ENCODE data around the gene GREM2.

The GREM2 gene

DNA sequence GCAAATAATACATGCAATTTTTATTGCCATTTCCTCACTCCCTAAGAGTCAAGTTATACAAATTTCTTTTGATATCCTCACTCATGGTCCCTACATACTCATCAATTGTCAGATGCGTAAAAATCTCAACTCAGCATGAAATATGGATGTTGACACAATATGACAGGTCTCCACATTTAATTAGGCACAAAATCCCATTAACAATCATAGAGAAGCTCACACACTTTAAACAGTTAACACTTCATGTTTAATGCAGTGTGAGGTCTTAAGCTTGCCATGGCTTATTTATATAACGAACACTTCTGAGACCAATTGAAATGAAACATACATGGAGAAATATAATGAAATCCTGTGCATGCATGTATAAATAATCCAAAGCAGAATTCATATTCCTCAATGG, 58.6 kb downstream of the GREM2 start:
- no peak for DNase-seq

DNA sequence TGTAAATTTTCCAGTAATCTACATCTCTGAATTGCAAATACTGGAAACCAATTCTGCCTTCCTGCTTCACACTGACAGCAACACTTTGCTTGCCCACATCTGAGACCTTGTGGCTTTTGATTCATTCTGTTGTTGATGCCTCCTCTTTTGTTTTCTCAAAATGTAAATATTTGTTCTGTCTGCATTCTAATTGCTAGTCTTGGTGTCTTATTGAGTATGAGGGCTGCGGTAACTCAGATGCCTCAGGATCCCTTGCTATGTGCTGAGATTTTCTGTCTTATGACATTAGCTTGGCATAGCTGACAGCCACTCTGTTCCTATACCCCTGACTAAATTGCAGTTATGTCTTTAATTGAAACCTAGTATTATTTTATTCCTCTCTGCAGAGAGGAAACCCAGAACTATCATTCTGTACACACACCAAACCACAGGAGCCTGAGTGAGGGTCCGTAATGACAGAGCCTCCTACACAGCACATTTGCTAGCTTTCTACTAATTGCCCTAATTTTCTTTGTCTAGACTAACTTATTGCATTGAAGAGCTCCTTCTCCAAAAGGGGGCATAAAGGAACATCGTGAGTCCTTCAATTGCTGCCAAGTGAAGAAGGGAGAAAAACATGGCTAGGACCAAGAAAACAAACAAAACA, 72.1 kb downstream of the GREM2 start:
- peak; percentile 13 for DNase-seq

DNA sequence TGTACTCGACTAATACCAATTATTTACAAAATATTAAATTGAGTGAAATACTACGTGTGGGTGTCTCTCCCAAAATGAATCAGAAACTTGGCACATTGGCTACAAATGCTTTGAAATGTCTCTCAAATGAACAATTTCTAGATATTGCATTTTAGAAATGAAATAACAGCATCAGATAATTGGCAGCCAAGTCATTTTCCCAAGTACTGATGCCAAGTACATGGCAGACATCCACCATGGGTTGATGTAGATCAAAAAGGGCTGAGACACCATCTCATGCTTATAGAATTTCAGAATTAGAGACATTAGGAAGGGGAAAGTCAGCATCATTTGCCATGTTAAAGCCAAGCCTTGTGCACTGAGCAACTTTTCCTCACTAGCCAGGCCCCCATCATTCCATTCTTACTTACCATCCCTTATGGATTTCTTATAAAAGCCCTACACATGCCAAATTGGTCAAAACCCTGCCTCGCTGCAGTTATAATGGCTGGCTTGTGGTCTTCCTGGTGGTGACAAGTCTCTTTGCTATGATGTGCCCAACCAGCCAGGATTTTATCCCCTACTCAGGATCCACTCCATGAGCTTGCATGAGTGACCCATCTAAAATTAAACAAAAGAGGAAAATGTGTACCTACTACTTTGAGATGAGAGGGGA, 73.1 kb downstream of the GREM2 start:
- DNase-seq = no peak

DNA sequence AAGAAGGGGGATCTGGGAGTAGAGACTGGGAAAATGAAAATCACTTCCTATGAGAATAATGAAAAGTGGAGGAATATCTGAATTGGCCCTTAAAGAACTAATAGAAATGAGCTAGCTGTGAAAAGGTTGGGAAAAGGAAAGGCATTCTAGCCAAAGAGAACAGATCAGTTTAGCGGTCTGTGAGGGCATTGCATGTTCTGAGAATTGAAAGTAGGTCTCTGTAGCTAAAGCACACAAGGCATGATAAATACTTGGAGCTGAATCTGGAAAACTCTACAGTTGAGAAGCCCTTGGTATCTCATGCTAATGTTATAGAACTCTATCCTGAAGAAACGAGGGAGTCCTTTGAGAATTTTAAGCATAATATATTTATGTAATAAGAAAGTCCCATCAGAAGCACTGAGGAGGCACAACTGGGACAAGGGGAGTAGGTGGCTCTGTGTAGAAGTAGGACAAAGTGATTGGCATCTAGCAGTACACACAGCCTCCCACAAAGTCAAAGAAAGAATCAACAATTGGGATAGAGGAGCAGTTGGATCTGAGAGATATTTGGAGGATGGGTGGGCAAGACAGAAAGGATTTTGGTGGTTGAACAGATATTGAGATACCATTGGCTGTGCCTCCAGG, 78.7 kb downstream of the GREM2 start:
- DNase-seq = no peak

- DNase-seq = no peak
These were observed 83.4 kb downstream of the GREM2 start for GRCh38 chr1:240528591-240528990.

GRCh38 chr1:240527086-240527485, 84.9 kb downstream of the GREM2 start:
- no peak for DNase-seq

- no peak for DNase-seq
These were observed 85.6 kb downstream of the GREM2 start for GRCh38 chr1:240526312-240526711.

DNA sequence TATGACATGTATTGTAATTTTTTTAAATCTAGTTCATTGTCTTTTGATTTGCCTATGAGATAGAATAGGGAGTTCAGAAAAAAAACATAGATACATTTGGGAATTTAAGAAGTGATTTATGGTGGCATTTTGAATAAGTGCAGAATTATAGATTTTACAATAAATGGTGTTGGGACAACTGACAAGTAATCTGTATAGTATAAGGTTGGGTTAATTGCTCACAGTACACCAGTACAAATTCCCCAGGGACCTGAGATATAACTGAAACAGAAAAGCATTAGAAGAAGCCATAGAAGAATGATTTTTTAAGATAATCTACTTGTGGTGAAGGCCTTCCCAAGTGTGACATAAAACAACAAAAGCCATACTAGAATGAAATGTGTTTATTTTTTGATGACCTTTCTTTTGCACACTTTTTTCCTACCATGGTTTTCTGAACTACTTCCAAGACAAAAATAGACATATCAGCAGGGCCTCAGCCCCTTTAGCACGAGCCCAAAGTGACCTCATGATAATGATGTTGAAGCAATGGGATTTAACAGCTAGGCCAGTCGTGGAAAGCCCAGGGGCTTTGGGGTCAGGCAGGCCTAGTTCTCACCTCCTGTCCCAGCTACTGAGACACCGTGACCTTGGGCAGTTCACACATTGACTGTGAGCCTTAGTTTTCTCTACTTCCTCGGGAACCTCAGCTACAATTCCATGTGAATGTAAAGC, 87.4 kb downstream of the GREM2 start:
- DNase-seq = no peak

- DNase-seq = no peak
These were observed 89.7 kb downstream of the GREM2 start for GRCh38 chr1:240522122-240522822.

GRCh38 chr1:240517891-240518290, 94.1 kb downstream of the GREM2 start:
- no peak for DNase-seq

- DNase-seq = no peak
These were observed 95.9 kb downstream of the GREM2 start for GRCh38 chr1:240516069-240516468.

- no peak for DNase-seq
These were observed 96.5 kb downstream of the GREM2 start for GRCh38 chr1:240515505-240515904.

GRCh38 chr1:240511789-240512188, 100.2 kb downstream of the GREM2 start:
- no peak for DNase-seq

DNA sequence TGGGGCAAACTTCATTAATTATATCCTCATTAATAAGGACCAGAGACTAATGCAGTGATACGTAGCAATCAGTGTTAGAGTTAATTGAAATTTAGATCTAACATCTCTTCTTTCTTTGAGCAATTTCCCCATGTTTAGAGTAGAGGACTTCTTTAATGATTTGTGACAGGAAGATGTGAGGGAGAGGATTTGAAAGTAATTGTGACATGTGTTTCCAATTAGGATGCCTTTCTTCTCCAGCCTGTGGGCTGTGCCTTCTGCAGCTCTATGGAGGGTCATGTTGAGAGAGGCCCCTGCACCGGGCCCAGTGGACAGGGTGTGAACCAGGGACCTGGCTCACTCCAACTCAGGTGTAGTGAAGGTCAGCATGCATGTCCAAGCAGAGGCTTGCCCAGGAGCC, 103.0 kb downstream of the GREM2 start:
- DNase-seq = no peak

GRCh38 chr1:240508201-240508600, 103.8 kb downstream of the GREM2 start:
- DNase-seq = no peak

- no peak for DNase-seq
These were observed 105.8 kb downstream of the GREM2 start for GRCh38 chr1:240506176-240506575.

DNA sequence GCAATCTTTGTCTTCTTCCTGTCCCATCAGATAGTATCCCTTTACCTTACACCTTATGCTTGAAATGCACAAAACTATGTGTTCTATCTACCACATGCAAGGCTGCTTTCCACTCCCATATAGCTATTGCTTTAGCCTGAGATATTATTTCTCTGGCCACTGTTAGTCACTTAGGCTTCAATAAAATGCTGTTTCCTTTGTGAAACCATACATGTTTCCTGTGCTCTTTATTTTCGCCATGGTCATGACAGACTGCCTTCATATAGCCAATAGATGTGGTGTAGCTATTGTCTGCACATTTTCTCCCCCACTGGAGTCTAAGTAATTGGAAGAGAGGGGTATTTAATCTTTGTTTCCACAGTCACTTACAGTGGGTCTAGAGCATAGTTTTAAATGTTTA, 108.4 kb downstream of the GREM2 start:
- DNase-seq = no peak

DNA sequence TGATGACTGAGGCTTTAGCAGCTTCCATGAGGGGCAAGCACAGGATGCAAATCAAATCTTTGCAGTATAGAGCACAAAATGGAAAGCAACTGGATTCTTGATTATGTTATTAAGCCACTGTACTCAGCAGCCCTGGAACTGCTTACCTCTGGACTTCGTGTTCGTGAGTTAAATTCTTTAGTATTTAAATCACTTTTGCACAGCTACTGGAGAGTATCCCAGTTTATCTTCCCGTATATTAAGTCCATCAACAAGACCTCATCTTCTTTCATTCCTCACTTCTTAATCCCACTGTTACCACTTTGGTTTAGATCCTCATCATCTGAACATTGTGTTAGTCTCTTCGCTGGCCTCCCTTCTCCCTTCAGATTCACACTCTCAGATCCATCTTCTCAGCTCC, 108.9 kb downstream of the GREM2 start:
- no peak for DNase-seq

GRCh38 chr1:240501115-240501514, 110.8 kb downstream of the GREM2 start:
- no peak for DNase-seq

DNA sequence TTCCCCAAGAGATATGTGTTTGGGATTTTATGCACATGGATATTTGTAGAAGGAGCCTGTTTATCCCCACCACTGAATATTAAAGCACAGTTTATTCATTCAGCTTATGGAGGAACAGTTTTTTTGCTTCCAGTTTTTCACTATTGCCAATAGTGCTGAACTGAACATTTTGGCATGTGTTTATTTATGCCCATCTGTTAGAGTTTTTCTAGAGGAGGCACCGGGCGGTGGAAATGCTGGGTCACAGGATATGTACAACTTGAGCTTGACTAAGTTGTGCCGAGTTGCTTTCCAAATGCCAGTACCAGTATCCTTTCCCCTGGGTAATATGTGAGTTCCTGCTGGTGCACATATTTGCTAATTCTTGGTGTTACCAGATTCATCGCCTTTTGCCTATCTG, 111.3 kb downstream of the GREM2 start:
- no peak for DNase-seq

DNA sequence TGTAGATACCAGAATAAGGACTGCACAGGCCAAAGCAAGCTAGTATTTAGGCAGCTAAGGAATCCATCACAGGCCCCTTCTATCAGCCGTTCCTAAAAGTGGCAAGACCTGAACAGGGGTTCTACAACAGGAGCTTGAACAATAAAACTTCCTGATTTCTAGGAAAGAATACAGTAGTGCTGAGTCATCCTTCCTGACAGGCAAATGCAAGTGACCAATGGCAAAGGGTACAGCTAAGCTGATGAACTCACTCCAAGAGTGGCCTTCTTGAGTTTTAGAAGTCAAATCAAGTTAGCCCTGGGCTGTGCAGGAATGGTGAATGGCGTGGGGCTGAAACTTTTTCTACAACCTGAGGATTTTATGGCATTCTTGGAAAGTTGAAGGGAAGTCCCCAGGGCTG, 112.9 kb downstream of the GREM2 start:
- DNase-seq = no peak

GRCh38 chr1:240498335-240498734, 113.6 kb downstream of the GREM2 start:
- no peak for DNase-seq

DNA sequence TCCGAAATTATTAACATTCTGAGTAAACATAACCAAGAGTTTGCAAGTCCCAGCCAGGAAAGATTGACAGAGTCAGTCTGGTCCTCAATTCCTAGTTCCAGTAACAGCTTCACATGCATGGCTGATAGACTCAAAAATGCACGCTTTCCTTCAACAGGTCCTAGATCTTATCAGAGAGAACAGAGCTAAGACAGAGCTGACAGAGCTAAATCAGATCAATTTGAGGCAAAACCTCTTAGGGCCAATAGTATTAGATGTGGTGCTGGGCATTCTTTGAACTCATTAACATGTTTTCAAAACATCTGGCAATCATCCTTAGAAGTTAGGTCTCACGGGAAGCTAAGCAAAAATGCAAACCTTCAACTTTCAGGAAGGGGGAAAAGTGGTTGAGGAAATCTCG, 114.0 kb downstream of the GREM2 start:
- no peak for DNase-seq

Data from CD4-positive, alpha-beta T cell treated with Interleukin-21 for 1 hour (primary cell).